GM15510 (cell line): ENCODE measurements around the gene GABRE.

Experiments used
- POLR2A ChIP-seq: IDR thresholded peaks from 3 replicates; pipeline ENCODE4 v1.6.1; 2011; ENCODE audit warnings: borderline replicate concordance; ENCODE audit not compliant: insufficient read length; ENCODE audit errors: extremely low read depth

The GABRE gene, protein sequence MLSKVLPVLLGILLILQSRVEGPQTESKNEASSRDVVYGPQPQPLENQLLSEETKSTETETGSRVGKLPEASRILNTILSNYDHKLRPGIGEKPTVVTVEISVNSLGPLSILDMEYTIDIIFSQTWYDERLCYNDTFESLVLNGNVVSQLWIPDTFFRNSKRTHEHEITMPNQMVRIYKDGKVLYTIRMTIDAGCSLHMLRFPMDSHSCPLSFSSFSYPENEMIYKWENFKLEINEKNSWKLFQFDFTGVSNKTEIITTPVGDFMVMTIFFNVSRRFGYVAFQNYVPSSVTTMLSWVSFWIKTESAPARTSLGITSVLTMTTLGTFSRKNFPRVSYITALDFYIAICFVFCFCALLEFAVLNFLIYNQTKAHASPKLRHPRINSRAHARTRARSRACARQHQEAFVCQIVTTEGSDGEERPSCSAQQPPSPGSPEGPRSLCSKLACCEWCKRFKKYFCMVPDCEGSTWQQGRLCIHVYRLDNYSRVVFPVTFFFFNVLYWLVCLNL

DNA sequence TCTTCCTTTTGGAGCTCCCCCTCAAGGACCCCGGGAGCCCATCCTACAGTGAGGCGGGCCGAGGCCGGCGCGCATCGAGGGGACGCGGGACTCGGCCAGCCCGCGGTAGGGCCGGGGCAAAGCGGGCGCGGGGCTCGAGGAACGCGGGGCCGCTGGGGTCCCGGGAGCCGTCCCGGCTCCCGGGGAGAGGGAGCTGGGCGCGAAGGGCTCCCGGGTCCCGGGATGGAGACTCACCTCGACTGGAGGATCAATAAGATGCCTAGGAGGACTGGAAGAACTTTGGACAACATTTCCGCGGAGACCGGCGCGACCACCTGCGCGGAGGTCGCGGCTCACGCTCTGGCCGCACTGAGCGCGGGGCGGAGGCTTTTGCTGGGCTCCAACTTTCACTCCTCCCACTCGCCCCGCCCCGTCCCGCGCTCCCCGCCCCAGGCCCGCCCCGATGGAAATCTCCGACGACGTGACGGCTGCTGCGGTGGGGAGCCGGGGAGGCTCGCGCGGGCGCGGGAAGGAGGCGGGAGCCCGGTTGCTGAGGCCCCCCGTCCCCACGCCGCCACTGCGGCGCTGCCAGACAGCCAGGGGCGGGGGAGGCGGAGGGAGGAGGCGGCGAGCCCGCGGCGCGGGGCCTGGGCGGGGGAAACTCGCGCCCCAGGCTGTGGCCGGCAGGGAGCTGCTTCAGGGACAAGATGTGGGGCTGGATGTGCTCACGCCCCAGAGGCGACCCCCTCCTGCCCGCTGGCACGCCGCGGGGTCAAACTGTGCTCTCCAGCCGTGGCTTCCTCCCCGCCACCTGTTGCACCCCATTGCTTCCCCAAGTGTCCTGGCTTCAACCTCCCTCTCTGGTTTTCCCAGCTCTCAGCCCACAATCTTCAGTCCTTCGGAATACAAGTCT lies at the start of gene GABRE:
Gene GABRE (minus strand): TSS at position 341 of the 892 bp plus-strand sequence. CDS start 51 bp downstream, at position 290.
- TF ChIP-seq POLR2A, result no peak

DNA sequence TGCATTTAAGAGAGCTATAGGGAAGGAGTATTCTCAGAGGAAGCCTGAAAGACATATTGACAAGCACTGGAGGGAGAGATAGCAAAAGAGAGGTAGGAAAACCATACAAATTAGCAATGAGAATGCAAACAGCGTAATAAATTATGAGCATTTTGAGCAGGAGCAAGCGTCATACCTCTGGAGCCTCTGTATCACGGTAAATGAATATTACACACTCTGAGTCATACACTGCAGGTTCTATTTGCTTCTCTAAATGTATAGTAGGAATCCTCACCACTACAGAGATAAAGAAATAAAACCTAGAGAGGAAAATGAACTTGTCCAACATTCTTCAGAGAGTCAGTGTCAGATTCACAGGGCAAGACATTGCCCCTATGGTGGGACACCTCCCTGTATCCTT lies 46.4 kb upstream of the GABRE start:
- TF ChIP-seq POLR2A, result no peak

DNA sequence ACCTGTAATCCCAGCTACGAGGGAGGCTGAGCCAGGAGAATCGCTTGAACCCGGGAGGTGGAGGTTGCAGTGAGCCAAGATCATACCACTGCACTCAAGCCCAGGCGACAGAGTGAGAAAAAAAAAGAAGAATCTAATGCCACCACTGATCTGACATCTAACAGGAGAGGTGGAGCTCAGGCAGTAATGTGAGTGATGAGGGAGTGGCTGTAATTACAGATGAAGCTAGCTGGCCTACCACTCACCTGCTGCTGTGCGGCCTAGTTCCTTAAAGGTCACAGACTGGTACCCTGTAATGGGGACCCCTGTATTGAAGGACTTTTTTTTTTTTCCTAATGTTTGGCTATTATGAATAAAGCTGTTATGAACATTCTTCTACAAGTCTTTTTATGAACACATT lies 25.3 kb upstream of the GABRE start:
- no peak for TF ChIP-seq POLR2A

DNA sequence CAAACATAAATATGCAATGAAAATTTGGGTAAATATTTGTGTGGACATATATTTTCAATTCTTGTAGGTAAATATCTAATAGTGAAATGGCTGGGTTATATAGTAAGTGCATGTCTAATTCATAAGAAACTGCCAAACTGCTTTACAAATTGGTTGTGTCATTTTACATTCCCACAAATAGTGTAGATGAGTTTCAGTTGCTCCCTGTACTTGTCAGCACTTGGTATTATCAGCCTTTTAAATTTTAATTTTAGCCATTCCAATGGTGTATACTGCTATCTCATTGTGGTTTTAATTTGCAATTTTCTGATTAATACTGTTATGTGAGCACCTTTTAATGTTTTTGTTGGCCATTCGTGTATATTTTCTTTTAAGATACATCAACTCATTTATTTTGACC lies 23.1 kb upstream of the GABRE start:
- no peak for TF ChIP-seq POLR2A

DNA sequence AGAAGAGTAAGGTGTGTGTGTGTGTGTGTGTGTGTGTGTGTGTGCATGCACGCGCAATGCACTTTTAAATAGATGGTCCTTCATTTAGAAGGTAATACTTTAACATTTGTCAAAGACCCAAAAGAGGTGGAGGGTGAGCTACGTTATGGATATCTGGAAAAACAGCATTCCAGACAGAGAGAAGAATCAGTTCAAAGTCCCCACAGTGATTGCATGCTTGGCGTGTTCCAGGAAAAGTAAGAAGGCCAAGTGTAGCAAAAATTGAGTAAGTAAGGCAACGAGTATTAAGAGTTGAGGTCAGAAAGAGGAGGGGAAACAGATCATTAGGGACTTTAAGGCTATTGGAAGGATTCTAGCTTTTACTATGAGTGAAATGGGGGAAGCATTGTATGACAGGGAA lies 21.9 kb upstream of the GABRE start:
- TF ChIP-seq POLR2A, result no peak

DNA sequence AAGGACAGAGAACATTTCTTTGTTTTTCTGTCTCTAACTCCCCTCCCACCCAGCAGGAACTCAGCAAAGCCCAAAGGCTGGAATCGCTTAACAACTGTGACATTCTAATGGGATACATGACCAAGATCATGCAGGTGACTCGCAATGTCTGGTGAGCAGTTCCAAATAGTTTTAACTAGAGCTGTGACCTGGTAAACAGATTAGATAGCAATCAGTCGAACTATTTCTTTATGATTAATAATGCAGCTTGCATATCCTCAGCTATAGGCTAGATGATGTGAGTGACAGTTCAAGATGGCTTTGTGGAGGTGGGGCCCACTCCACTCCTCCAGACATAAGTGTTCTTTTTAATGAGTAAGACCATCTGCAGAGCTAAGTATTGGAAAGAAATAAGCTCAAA lies 20.0 kb upstream of the GABRE start:
- TF ChIP-seq POLR2A, result no peak

DNA sequence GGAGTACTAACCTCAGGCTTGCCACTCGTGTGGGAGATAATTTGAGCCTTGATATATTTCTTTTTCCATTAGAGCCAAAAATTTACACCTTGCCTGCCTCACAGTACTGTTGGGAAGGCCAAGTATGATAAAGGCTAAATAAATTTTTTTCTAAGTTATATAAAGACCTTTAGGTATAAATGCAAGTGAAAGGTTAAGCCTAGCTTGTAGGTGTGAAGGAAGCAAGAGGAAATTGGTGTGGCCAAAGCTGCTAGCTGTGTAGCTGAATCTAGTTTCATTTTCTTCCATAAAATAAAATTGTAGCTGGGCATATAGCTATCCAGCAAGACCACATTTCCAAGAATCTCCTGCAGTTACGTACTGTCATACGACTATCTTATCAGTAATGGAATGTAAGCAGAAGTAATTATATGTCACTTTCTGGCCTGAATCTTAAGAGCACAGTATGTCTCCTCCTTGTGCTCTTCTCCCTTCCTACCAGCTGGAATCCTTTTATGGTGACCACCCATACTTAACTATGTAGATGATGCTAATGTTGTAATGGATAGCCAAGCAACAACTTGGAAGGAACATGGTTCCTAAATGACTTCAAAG lies 14.3 kb upstream of the GABRE start:
- TF ChIP-seq POLR2A, result no peak

DNA sequence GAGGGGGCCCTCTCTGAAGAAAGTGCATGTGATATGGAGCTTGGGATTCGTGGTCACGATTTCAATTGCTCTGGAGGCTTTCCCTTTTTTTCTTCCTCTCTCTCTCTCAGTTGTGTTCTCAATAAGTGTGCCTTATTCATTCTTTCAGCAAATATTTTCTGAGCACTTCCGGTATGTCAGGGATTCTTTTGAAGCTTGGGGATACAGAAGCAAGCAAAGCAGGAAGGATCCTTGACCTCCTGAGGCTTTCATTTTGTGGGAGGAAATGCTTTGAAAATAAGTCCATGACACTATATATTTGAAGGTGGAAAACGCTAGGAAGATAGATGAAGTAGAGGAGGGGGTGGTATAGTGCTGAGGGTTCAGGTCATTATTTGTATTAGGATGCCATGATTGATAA lies 12.6 kb upstream of the GABRE start:
- TF ChIP-seq POLR2A, result no peak

DNA sequence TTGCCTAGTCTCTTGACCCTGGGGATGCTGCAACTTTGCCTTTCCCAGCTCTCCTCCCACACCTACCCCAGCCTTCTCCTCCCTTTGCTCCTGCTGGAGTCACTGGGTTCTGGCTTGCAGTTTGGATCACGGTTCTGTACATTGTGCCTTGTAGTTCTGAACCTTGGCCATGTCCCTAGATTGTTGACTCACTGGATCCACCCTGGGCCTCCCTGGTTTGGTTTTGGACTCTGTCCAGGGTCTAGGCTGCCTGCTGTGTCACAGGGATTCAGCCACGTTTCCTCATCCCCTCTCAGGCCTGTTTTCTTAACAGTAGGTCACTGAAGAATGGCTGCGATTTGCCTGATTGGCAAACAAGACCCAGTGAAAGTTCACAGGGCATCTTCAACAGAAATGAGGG lies 11.5 kb upstream of the GABRE start:
- no peak for TF ChIP-seq POLR2A

DNA sequence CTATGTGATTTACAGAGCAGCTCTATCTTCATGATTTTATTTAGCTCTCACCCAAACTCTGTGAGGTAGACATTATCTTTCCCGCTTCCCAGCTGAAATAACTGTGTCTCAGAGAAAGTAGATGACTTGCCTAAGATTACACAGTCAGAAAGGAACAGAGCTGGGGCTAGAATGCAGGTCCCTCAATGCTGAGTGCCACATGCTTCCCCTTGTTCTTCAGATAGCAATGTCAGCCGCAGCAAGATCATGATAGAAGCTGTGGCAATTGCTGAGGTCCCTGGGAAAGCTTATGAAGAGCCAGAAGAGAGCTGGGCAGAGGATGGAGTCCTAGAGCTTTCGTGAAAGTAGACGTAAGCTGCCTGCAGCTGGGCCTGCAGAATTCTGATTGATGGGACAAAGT lies 11.1 kb upstream of the GABRE start:
- TF ChIP-seq POLR2A, result no peak

DNA sequence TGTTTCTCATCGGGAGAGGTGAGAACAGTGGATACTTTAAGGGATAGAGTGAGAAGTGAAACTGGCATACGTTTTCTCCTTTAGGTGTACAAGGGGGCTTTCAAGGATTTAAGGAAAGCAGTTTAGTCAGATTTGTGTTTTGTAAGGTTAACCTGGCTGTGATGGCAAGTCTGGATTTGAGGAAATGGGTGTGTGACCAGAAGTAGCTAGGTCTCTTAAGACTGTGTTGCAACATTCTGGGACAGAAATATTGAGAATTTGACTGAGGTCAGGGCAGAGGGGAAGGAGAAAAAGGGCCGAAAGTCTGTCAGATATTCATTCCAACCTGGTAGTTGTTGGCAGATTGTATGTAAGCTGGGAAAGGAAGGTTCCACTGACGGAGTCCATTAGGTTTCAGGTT lies 10.4 kb upstream of the GABRE start:
- no peak for TF ChIP-seq POLR2A

DNA sequence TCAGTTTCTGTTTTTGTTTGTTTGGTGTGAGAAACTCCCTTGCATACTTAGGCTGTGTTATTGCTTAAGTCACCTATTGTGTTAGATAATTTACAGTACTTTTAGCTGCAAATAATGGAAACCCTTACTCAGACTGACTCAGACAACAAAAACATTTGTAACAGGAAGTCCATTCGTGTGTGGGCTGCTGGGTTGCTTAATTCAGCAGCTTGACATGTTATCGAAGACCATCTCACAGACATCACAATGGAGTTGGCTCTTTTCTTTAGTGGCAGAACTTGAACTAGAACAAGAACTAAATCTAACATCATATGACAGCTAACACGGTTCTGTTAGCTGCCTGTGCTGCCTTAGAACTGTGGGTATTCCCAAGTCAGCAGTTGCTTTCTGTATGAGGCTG lies 9.9 kb upstream of the GABRE start:
- TF ChIP-seq POLR2A, result no peak

DNA sequence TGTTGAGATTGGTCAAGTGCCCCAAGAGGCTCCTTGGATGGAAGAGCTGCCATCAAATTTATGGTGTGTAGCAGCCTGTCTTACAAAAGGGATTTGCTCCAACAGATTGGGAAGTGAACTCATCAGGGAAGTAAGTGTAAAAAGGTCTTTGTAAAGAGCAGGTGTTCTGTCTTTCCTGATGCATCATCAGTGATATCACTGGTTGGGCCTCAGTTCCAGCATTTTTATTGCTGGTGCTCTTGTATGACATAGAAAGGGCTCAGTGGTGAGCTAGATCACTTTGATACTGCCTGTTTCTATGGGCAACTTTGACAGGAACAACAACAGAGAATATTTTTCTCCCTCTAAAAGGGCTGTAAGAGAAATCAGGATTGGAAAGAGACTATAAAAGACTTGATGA lies 8.7 kb upstream of the GABRE start:
- no peak for TF ChIP-seq POLR2A

DNA sequence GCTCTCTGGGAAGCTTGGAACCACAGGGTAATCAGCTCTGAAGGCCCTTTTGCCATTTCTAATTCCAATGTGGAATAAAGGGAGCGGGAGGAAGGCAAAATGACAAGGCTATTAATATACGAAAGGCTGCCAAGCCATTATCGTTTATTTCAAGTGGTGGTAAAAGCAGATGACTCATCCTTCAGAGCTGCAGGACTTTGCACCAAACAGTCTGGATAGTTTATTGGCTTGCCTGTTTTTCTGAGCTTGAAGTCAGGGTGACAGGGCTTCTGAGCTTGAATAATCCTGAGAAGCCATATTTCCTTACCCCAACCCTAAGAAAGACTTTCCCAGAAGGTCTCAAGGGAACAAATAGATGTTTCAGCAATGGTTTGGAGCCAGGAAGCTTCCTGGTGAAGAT lies 7.7 kb upstream of the GABRE start:
- TF ChIP-seq POLR2A, result no peak

DNA sequence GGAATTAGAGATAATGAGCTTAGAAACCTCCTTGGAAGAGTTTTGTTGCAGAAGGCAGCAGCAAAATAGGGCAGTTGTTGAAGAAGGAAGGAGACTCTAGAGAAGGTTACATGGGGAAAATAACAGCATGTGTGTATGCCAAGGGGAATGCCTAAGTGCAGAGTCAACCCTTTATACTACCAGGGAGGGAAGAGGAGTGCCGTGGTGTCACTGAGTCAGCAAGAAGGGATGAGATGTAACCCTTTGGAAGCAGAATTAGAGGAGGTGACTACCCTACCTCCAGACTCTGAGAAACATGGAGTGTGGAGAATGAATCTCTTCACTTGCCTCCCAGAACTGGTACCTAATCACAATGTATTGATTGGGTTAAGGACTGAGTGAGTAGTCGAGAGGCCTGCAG lies 6.7 kb upstream of the GABRE start:
- no peak for TF ChIP-seq POLR2A
